Endothelial cell of hepatic sinusoid (primary cell): ENCODE data around the gene COL8A1.
"Not testable (repeated sequence)": the region's sequence is repeated elsewhere in the genome, so short reads cannot be mapped to it uniquely, and the experiment has no call there.

Experiments used
- in situ Hi-C: cut with HindIII; loops from 2 replicates; pipeline ENCODE4 v1.10.0; 2017; ENCODE audit warnings: low sequenced_read_pairs

Gene COL8A1

DNA sequence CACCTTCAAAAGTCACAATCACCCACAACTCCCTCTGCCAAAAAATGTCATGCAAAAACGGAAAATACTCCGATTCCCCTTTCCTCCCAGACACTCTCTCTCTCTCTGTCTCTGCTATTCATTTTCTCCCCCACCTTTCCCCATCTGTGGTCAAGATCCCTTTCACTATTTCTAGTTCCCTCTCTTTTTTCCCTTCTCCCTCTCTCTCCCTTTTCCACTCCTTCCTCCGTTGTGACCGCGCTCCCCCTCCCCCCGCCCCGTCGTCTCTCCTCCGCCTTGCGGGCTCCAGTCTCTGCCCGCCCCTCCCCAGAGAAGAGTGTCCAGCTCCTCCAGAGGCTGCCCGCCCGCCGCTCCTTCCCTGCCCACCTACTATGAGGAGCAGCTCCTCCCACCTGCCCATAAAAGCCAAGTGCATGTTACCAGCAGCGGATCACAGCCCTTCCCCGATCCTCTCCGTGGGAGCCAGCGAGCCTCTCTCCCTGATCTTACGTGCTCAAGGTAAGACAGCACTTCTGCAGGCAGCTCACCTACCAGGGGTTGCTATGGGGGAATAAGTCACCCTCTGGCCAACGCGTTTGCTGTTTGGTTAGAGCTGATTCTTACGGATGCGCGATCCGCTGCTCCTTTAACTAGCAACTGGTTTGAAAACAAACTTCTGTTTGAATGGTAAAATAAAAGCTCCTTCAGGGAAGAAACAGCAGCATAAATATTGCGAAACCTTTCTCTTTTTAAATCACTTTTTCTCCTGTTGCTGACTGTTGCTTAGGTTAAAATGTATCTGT is at the start of gene COL8A1:
TSS of gene COL8A1 (plus strand) at position 428 of the 782 bp plus-strand sequence. CDS start 152,089 bp downstream, outside the sequence.
- in situ Hi-C loops: no loop called here

DNA sequence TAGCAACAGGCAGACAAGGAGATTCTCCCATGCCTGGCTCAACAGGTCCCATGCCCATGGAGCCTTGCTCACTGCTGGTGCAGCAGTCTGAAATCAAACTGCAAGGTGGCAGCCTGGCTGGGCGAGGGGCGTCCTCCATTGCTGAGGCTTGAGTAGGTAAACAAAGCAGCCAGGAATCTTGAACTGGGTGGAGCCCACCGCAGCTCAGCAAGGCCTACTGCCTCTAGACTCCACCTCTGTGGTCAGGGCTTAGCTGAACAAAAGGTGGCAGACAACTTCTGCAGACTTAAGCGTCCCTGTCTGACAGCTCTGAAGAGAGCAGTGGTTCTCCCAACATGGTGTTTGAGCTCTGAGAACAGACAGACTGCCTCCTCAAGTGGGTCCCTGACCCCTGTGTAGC is 49.2 kb upstream of the COL8A1 start:
- in situ Hi-C loops: not testable (repeated sequence)

DNA sequence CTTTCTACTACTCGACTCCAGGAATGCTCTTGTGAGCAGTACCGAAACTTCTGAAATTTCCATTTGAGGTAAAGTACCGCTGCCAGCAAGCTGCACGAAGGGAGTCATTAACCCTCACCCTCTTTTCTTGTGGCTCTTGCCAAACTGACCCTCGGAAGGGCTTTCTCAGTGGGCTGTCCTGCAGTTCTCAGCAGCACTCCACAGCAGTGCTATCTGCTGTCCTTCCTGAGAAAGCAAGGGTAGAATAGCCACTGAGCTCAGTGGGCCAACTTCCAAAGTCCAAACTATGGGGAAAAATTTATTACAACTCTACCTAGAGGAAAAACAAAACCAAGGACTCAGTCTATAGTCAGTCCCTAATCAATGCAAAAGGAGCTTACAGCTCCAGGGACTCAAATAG is 38.5 kb upstream of the COL8A1 start:
- in situ Hi-C loops: no loop called here

DNA sequence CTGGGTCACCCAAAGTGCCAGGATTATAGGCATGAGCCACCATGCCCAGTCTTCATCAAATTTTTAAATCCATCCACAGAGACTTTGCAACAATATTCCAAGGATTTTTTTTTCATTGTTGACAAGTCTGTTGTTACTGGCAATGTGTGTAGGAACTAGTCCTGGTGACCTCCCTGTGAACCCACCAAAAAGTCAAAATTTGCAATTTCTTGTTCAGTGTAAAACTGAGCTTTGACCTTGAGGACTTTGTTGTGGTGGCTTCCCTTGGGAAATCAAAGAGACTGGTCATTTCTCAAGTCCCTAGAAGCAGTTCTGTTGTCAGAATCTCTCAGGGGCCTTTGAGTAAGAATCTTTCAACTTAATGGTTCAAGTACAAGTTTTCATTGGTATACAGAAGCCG is 36.9 kb upstream of the COL8A1 start:
- in situ Hi-C loops: no loop called here

DNA sequence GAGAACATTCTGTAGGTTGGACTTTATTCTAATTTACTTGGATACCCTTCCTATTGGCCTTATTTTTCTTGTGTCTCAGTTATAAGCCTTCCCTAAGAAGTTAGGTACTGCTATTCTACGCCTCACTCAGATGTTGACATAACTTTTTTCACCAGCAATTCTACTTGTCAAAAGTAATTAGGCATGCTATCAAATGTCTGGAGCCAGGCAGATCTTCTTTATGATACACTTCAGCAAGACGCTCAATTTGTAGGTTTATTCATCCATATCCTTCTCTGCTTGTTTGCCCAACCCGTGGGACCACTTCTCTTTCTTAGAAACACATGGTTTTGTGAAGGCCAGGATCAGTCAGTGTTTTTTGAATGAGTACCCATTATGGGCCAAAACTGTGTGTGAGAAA is 36.2 kb upstream of the COL8A1 start:
- in situ Hi-C loops: no loop called here

DNA sequence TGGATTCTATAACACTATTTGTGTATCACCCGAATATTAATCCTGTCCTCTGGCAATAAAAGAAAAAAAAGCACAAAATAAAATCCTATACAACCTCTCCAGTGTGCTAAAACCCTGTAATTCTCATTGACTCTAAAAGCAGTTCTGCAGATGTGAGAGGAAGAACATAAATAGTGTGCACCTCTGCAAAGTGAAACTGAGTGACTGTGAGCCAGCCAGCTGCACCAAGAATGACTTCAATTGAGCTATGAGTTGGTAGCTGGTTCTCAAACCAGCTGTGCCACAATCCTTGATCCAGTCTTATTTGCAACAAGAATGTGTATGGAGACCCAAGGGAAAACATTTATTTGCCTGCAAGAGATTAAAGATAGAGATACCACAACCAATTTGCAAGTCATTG is 31.2 kb upstream of the COL8A1 start:
- in situ Hi-C loops: no loop called here

DNA sequence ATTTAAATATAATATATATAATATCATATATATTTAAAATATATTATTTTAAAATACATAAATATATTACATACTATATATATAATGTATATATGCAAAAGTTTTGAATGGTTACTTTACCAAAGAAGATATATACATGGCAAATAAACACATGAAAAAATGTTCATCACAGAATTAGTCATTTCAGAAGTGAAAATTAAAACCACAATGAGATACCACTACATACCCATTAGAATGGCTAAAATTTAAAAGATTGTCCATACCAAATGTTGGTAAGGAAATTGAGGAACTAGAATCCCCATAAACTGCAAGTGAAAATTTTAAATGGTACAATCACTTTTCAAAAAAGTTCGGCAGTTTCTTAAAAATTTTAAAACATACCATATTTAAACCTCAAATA is 23.6 kb upstream of the COL8A1 start:
- in situ Hi-C loops: no loop called here

DNA sequence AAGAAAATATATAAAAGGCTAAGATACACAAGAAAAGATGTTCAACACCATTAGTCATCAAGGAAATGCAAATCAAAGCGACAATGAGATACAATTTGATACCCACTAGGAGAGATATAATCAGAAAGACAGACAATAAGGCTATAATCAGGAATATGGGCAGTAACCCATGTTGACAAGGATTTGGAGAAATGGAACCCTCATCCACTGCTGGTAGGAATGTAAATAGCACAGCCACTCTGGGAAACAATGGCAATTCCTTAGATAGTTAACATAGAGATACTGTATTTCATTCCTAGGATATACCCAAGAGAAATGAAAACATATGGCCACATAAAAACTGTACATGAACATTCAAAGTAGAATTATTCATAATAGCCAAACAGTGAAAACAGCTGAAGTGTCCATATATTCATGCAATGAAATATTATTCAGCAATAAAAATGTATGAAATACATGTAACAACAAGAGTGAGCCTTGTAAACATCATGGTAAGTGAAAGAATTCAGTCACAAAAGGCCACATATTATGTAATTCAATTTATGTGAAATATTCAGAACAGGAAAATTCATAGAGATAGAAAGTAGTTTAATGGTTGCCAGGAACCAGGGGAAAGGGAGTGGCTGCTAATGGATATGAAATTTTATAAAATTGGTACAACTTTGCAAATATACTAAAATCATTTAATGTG is 18.2 kb upstream of the COL8A1 start:
- in situ Hi-C loops: no loop called here

DNA sequence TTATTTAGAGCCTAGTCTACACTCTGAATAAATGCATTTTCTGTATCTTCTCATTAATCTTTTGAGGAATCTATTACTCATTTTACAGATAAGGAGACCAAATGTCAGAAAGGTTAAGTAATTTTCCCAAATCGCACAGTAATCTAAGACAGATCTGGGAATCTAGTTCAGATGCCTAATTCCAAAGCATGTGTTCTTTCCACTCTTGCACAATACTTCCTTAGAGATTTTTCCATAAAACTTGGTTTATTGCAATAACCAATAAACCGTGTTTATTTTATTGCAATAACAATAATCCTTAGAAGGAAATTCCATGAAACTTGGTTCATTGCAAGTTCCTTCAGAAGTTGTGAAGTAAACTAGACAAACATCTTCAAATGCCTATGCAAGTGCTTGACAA is 17.4 kb upstream of the COL8A1 start:
- in situ Hi-C loops: no loop called here

DNA sequence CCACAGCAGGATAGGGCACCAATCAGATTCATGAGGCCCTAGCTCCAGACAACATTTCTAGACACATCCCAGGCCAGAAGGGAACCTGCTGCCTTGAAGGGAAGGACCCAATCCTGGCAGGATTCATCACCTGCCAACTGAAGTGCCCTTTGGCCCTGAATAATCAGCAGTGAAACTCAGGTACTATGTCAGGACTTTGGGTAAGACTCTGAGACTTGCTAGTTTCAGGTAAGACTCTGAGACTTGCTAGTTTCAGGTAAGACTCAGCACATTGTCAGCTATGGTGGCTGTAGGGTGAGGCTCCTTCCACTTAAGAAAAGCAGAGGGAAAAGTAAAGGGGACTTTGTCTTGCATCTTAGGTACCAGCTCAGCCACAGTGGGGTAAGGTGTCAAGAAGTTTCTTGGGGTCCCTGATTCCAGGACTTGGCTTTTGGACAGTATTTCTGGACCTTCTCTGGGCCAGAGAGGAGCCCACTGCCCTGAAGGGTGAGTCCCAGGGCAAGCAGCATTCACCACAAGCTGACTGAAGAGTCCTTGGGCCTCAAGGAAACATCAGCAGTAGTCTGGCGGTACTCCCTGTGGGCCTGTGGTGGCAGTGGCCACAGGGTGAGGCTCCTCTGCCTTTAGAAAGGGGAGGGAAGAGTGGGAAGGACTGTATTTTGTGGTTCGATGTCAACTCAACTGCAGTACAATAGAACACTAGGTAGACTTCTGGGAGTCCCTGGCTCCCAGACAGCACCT is 13.7 kb upstream of the COL8A1 start:
- in situ Hi-C loops: no loop called here

DNA sequence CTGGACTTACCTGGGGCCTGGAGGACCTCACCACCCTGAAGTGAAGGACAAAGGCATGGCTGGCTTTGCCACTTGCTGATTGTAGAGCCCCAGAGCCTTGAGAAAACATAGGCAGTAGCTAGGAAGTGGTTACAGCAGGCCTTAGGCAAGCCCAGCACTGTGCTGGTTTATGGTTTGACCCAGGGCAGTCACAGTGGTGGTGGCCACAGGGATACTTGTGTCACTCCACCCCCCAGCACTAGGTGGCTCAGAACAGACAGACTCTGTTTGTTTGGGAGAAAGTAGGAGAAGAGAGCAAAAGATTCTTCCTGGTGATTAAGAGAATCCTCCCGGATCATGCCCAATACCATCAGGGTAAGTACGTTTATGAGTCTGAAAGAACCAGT is 13.2 kb upstream of the COL8A1 start:
- in situ Hi-C loops: no loop called here

DNA sequence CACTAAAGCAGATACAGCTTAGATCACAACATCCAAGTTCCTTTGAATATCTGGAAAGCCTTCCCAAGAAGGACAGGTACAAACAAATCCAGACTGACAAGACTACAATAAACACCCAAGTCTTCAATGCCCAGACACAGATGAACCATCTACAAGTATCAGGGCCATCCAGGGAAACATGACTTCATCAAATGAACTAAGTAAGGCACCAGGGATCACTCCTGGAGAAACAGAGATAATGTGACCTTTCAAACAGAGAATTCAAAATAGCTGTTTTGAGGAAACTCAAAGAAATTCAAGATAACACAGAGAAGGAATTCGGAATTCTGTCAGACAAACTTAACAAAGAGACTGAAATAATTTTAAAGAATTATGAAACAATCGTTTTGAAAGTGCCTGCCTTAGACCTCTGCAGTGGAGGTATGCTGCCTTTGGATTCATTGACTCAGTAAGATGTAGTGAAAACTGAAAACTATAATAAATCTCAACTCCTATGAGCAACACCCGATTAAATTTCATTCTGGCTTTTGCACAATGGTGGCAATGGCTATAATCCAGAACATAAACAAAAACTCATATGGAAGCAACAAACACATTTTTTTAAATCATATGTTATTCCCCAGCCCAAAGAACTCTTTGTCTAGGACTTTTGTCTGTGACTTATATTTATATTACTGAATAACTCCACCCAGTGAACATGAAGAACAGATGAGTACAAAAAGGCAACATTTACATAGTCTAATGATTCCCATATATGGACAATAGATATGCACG is 12.6 kb upstream of the COL8A1 start:
- in situ Hi-C loops: no loop called here

DNA sequence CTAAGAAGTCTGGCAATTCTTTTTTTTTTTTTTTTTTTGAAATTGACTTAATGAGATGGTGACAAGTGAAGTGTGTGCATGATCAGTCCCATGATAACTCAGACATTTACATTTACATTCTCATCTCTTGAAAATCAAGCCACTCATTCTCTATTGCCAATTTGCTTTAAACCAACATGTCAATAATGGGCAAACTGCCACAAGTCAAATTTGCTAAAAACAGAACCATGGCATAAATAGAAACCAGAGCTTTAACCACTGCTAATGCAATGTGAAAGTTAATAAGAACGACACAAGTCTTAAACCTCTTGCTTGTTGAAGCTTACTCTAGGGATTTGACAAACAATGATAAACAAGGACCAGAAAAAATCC is 12.0 kb upstream of the COL8A1 start:
- in situ Hi-C loops: no loop called here

DNA sequence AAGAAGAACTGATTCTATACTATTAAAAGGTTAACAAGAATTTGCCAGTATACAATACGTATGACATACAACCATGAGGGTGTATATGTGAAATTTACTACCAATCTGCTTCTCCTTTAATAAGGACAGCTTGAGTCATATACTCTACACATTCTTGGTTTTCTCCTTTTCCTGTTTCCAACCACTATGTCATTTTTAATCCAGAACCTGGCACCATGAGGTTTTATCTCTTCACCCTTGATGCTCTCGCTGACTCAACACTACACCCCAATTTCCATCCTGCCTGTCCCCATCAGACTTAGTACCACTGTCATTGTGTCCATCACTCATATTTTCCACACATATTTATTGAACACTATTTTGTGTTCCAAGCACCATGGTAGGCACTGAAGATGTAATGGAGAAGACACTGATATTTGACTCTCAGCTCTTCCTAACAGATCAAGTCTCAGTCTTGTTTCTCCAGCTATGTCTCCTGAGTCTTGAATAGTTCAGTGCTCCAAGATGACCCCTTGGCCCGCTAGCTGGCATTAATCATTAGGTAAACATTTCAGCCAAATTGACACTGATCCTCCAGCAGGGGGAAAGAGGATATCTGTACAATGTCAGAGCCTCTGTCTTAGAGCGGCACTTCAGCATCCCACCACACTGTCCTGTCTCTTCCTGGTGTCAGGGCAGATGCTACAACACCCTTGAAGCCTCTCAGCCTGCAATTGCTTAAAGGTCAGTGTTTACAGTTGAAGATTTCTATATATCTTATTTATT is 11.2 kb upstream of the COL8A1 start:
- in situ Hi-C loops: no loop called here

DNA sequence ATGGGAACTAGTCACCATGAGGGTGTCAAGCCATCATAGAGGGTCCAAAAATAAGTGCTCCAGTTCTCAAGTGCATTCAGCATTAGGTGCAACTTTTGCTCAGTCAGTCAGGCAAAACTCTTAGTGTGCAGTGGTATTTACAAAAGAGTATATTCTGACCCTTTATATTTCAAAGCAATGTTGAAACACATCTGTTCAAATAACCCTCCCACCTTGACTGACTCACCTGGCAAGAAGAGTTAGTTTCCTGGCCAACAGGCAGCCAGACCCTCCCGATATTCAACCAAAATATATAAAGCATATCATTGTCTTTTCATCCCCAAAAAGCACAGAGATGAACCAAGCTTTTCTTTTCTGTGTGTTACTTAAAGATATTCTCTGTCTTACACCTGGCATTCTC is 7.6 kb upstream of the COL8A1 start:
- in situ Hi-C loops: no loop called here

DNA sequence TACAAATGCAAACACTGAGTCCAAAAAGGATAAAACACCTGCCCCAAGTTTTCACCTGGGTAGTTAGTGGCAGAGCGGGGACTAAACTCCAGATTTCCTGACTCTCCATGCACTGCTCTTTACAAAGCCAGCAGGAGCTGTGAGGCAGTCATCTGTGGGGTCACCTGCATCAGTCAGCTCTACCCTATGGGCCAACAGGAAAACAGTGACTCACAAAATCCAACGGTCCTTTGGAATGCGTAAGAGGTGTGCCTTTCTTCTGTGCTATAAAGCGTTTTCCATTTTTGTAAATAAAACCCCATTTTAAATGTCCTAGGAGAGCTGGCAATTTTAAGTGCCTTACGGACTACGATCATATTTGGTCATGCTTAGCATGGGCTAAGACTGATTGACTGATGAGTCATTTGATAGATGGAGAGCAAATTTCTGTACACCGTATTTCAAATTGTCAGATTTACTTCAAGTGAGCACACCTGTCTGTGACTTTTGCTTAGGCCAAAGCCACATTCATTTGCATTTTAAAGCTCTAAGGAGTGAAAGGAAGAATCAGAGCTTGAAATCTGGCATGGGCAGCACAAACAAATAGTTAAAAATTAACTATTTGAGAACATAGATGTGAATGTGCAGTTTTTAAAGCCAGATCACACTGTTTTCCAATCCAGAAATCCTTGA is 4.4 kb upstream of the COL8A1 start:
- in situ Hi-C loops: no loop called here

DNA sequence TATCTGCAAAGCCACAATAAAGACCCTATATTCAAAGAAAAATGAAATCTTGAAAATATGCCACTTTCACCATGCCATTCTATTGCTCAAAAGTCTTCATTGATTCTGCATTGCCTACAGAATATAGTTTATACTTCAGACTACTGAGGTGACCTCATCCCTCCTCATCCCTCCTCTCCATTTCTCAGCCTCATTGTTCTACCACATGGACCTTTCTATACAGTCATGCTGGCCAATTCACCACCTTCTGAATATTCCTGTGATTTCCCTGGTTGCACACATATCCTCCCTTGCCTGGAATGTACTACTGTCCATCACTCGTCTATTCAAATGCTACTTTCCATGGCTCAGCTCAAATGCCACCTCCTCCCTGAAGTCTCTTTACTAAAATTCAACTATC is 3.5 kb upstream of the COL8A1 start:
- in situ Hi-C loops: no loop called here

DNA sequence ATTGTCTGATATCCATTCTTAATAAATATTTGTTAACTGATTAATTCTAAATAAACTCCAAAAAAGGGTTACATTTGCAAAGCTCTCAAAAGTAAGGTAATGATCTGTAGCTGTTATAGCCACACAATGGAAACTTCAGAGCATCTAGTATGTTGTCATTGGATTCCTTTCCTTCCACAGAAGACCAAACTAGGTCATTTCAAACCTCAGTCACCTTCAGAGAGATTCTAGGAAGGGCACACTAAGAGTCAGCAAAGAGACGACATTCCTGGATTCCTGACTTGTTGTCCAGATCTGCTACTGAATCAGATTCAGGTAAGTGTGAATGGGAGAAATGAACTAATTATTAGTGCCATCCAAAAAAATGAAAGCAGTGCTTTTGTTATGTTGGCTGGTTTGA is 3.0 kb upstream of the COL8A1 start:
- in situ Hi-C loops: no loop called here

DNA sequence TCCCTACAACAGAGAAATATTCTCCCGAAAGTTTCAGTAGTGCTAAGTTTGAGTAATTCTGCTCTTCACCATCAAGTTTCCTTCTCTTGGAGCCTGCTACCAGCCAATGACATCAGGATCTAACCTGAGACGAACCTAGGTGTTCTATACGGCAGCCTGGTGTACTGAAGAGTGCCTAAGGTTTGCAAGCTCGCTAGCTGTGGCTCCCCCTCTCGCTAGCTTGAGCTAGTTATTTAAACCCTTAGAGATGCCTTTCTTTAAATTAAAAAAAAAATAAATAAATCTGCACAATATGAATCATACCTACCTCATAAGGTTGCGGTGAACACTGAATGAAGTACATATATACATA is 1.4 kb upstream of the COL8A1 start:
- in situ Hi-C loops: no loop called here
